Muscle of arm (tissue), 12 donors: ENCODE results near the gene TBL1X. TPM values are rescaled to one million over a fixed set of nuclear protein-coding genes. Genes with fewer than 3 reads are reported as not detected.
"Not testable (repeated sequence)": the region's sequence is repeated elsewhere in the genome, so short reads cannot be mapped to it uniquely, and the experiment has no call there.

Experiments used
- DNase-seq: peaks from one replicate; pipeline ENCODE4 v3.0.0-alpha.2; 2013
- polyA plus RNA-seq, 12 donors: library from polyadenylated mRNA; unstranded; fragments of 120-200 nt; gene quantifications; one replicate each; pipeline ENCODE4 v1.2.1, GENCODE V29; 2013; ENCODE audit not compliant: insufficient read length in 12 of 12

Gene TBL1X
- polyA plus RNA-seq, 12 donors: 7.8 to 21.0 (median 12.3) TPM; not detected in 1

DNA sequence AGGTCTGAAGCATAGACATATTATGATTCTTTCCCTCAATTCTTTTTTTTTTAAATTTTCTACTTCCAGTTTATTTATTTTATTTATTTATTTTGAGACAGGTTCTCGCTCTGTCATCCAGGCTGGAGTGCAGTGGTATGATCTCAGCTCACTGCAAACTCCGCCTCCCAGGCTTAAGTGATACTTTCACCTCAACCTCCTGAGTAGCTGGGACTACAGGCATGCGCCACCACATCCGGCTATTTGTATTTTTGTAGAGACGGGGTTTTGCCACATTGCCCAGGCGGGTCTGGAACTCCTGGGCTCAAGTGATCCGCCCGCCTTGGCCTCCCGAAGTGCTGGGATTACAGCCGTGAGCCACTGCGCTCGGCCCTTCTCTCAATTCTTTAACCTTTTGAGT, 6.8 kb upstream of the TBL1X start:
- not testable (repeated sequence) for DNase-seq

DNA sequence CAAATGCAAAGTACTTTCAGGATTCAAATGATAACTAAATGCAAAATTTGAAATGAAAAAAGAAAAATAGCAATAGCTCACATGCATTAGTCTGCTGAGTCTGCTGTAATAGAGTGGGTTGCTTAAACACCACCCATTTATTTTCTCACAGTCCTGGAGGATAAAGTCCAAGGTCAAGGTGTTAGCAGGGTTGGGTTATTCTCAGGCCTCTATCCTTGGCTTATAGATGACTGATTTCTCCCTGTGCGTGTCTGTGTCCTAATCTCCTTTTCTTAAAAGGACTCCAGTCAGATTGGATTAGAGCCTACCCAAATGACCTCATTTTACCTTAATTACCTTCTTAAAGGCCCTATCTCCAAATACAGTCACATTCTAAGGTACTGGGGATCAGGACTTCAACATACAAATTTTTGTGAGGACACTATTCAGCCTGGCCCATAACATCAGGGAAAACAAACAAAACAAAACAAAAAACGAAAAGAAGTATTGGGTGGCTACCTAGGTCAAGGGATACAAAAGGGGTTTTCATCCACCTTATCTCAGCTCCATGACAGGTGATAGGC, 6.3 kb upstream of the TBL1X start:
- no peak for DNase-seq

DNA sequence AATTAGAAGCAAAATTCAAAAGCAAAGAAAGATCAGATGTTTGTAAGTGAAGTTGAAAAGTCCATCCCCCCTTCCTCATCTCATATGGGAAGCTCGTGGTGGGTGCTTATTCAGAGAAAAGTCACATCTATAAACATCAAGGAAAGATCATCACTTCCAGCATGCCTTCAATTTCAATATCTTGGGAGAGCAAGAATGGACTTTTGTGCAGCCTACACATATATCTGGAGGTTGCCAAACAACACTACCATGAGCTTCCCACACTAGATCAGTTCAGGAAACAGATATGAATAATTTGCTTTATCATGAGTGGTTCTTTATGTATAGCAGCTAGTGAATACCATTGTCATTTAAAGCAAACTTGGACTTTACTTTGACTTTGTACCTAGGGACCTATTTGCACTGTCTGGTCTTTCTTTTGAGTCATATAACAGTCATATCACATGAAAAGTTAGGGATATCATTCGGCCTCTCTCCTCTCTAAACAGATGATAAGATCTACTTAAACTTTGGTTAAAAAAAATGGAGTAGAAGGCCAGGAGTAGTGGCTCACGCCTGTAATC, 5.6 kb upstream of the TBL1X start:
- no peak for DNase-seq

DNA sequence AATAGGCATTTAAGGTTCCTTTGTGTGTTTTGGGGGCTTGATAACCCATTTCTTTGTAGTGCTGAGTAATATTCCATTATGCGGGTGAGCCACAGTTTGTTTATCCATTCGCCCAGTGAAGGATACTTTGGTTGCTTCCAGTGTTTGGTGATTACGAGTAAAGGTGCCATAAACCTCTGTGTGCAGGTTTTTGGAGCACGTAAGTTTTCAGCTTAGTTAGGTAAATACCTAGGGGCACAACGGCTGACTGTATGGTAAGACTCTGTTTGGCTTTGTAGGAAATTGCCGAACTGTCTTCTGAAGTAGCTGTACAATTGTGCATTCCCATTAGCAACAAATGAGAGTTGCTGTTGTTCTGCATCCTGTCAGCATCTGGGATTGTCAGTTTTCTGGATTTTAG, 3.8 kb upstream of the TBL1X start:
- DNase-seq: no peak

DNA sequence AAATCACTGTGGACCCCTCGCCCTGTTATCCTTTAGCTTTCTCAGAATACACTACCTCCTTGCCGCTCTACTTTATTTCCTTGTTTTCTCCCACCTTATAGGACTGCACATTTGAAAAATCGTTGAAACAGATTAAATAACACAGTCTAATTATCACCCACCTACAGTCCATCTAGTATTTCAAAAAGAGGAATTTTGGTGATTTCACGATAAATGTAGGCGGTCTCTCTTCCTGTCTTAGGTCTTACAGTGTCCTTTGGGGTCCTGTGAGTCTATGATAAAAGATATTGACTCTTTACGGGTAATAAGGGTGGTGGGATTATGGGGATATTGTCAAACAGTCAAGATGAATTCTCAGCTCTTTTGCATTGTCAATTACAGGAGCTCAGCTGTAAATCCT, 2.4 kb upstream of the TBL1X start:
- no peak for DNase-seq

DNA sequence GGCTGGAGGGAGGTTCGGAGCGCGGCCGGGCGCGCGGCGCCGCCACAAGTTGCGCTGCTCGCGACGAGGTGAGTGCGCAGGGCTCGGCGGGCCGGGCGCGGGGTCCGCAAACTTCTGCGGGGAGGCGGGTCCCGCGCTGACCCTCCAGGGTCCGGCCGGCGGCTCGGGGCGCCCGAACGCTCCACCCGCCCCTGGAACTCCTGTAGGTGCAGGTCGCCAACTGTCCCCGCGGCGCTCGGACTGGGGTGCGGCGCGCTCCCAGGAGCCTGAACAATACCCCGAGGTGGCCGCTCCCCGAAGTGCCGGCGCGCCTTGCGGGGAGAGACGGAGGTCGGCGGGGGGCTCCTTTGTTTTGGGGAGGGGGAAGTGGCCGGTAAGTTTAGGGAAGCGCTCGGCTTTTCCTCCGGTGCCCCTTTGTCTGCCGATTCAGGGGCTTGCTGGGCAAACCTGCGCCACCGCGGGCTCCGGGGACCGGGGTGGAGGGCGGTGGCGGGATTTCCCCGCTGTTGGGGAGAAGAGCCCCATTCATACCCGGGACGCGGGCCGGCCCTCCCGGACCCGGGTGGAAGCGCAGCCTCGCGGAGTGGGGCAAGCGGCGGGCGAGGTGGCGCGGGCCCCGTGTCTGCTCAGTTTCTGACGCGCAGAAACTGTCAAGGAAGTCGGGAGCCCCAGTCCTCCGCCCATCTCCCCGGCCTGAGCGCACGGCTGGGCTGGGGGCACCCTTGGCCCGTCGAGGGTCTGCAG, 694 bp downstream of the TBL1X start:
- peak; percentile 8 for DNase-seq

DNA sequence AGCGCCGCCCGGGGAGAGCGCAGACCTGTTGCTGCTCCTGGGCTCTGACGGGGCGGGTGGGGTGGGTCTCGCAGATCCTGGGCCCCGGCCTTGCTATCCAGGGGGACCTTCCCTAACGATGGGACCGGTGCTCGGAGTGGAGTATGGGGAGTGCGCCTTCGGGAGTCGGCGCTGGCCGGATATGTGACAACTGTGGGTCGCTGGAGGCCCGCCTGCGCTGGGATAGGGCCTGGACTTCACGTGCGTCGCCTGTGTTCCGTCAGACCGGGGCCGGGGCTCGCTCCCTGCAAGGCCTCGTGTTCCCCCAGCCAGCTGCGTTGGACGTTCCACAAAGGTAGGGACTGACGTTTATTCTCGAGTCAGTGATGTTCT, 1.3 kb downstream of the TBL1X start:
- DNase-seq: peak; percentile 36

DNA sequence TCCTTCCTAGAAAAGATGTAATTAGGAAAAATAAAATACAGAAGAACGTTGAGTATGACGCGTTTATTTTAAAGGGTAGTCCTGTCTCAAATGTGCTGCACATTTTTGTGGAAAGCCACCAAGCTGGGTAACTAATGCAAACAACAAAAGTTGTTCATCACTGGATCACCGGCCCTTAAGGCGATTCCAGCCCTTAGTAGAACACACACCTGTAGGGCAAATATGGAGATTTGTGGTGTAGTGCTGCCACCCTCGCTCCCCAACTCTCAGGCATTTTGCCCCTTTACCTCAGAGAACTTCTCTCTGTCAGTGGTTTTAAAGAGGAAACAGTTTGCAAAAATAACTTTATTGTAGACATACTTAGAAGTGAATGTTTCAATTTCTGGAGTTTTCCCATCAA, 1.9 kb downstream of the TBL1X start:
- DNase-seq: no peak

DNA sequence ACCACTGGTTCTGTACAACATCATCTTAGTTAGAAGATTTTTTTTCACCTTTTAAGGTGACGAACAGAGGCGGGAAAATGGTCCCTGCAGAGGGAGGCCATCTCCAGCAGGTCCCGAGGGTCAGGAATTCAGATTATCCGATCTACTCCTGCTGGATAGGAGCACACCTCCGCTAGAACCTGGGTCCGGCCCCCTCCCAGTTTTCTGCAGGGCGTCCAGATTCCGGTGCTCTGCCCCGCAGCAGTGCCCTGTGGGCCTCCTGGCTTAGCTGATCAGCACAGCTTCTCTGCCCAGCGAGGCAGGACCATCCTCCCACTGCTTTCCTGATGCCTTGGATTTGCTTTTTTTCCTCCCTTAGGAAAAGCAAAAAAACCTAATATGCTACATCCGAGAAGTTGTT, 2.3 kb downstream of the TBL1X start:
- DNase-seq: no peak

DNA sequence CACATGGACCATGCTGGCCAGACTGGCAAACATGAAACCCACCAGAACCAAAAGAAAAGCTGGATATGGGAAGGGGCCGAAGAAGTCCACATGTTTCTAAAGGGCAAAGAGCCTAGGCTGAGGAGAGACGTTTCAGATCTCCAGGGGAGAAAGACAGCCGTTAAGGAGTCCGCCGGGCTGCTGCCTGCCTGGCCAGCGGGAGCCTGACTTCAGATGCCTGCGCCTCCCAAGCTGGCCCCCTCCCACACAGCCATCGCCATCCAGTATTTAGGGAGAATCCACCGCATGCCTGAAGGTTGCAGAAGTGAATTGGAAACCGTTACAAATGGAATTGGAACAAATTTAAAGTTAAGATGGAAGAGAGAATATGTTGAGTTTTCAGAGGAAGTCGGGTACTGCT, 2.9 kb downstream of the TBL1X start:
- DNase-seq: no peak

DNA sequence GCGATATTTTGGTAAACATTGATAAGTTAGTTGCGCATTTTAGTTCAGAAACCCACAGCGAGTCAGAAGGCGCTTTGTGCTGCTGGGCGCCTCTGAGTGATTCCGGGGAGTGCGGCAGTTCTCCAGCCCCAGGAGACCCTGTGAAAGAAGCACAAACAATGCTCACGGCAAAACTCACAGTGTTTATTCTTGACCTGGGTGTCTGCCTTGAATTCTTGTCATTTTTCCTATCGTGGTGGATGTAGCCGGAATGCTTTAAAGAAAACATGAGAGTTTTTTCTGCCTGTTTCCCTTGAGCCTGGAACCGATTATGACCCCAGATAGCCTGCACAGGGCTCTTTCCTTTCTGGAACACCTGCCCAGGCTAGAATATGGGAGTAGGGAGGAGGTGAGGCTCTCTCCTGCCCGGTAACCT, 6.7 kb downstream of the TBL1X start:
- DNase-seq: no peak

DNA sequence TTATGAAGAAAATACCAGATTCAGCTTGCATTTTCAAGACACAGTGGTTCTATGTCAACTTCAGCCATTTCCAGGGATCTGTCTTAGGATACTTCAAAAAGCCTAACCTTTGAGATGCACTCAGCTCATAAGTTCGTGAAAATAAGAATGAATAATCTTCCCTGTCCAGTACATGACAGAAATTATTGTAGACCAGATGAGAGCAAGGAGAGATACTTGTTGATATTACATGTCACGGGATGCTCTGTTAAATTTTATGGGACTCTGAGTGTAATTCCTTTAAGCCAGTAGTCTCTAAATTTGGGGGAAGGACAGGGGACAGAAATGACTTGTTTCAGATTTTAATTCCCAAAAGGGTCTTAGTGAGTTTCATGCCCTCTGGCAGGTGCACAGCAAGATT, 8.8 kb downstream of the TBL1X start:
- DNase-seq: no peak

DNA sequence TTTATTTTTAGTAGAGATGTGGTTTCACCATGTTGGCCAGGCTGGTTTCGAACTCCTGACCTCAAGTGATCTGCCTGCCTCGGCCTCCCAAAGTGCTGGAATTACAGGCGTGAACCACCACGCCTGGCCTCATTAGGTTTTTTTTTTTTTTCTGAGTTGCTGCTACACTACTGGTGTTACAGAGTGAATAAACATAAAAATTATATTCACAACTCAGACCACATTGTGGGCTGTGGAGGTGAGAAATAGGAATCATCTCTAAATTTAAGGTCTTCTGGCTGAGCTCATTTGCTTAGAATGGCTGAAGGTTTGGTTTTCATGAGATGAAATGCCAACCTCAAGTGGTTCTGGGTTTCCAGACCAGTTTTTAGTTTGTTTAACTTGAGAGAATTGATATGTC, 10.6 kb downstream of the TBL1X start:
- DNase-seq: not testable (repeated sequence)

DNA sequence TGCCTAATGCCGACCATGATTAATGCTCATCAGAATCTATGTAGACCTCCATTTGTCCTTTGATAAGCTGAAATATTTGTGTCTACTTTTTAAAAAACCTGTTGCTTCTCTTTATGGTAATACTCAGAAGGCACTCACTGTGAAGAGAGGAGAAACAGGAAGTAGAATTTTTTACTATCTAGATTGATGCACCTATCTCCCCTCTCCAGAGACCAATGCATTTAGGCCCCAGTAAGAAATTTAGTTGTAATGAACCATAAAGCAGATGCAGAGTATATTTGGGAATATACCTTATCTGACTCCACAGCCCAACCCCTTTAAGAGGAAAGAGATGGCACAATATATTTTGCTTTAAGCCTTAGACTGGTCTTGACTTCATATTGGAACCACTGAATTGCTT, 11.1 kb downstream of the TBL1X start:
- no peak for DNase-seq

DNA sequence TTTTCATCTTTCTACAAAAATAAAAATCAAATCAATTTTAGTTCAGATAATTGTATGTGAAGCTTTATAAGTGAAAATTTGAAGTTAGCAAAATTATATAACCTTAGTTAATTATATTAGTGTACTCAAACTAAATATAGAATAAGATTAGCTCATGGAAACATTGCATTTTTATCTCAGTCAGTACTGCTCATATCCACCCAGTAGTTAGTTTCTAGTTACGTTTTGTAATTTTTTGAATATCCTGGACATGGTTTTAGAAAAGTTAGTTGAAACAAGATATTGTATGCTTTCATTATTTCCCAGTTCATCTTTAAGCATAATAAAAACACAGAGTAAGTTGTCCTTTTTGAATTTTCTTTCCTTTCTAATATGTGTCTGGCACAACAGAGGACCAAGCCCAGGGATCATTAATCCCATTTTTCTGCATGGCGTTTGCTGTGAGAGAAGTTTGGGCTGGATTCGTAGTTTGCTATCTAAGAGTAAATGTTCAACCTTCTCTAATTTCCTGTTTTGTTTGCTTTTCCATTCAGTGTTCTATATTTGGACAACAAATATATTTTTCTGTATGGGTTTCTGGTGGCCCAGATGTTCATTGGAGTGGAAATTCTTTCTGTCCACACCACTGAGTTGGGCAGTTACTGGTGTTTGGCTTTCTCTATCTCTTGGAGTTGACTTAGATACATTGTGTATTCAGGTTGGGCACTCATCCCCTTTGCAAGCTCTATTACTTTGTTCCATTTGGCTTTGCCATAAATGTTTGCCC, 12.1 kb downstream of the TBL1X start:
- no peak for DNase-seq

DNA sequence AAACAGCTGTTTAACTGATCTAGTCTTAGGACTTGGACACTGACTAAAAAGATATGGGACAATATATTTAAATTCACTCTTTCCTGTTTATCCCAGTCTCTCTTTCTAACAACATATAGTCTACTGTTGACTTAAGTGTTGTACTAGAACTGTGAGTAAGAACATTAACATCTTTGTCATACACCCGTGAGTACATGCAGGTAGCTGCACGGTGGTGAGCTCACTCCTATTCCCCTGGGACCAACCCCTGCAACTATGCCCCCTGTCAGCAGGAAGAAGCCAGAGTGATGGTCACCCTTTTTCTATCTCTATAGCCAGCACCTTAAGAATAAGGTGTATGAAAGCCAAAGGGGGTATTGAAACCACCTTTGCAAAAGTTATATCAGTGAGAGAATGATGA, 17.6 kb downstream of the TBL1X start:
- DNase-seq: no peak

DNA sequence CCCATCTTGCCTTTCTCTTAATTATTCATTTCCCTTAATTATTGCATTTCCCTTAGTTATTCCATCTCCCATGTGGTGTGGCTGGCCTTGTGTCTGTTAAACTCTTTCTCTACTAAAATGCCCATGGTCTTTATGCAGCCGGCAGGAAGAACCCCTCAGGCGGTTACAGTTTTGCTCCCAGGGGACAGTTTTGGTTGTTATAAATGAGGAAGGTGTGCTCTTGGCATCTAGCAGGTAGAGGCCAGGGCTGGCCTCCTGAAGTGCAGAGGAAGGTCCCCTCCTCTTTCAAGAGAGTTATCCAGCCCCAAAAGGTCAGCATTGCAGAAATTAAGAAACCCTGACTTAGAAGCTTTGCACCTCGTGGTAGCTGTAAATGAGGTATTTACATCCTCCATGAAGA, 18.0 kb downstream of the TBL1X start:
- no peak for DNase-seq

DNA sequence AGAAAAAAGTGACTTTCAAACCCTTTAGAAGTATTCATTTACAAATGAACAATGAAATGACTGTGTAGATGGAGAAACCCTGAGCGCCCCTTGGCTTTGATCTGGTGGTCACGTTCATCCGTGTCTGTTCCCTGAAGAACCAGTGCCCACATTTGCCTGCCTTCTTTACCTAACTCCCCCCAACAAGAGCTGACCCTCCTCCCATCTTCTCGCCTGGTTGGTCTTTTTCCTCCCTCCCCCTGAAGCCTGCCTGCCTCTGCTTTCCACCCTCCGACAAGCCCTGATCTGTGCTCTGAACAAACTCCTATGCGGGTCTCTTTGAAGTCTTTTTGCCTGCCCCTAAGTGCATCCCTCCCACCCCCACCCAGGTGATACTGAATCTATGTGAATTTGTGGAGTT, 18.5 kb downstream of the TBL1X start:
- no peak for DNase-seq

DNA sequence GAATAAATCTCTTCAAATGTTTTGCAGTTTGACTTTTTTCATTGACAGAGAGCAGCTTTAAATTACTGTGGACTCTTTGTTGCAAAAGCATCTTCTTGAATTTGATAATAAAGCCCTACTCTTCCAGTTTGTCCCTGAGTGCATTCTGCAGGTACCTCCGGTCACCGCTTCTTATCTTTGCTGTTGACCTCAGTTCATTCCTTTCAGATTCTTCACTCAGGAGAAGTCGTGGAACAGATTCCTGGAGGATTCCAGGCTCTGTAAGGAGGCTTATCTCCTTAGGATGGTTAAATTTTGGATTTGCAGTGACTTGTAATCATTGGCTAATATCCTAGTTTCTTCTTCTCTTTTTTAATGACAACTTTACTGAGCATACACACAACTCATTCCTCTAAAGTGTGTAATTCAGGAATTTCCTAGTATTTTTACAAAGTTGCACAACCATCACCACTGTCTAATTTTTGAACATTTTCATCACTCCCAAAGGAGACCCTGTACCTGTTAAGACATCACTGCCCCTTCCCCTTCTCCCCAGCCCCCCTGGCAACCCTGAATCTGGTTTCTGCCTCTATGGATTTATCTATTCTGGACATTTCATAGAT, 22.0 kb downstream of the TBL1X start:
- no peak for DNase-seq

DNA sequence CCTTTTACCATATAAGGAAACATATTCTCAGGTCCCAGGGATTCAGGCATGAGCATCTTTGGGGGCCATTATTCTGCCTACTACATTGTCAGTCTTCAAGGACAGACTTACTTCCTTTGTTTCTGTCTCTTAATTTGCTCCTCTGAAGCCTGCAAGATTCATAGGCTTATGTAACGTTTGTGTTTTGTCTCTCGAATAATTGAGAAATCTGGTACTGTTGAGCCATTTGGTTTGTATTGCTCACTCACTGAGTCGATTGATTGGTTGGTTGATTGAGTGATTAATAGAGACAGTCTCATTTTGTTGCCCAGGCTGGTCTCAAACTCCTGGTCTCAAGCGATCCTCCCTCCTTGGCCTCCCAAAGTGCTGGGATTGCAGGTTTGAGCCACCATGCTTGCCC, 23.7 kb downstream of the TBL1X start:
- DNase-seq: no peak

DNA sequence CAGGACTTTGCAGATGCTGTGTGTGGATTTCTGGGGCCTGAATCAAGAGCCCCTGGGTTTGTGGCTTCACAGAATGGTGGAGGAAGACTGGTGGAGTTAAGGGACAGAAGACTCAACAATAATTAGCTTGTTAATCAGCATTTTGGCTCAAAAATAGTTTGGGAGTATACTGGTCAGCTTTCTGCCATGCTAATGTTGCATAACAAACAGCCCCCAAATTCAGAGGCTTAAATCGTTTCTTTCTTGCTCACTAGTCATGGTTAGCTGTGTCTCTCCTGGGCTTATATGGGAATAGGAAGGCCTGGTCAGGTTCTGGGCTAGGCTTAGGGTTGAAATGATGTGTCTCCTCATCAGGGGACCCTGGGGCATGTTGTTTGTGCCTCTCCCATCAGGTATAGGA, 24.4 kb downstream of the TBL1X start:
- DNase-seq: no peak

DNA sequence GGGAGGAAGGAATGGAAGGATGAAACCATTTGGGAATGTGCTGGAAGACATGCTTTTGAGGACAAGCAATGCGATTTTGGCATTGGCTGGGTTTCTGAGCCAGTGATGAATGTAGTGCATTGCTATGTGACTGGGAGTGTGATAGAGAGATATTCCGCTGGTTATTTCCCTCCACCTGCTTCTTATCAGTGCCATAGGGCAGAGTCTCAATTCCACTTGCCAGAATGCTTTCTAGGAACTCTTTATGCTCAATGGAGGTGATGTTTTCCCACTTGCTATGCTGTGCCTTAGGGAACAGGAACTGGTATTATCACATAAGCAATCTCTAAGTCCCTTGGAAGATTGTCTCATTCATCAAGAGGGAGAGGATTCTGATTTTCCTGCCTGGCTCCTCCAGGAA, 28.0 kb downstream of the TBL1X start:
- no peak for DNase-seq

DNA sequence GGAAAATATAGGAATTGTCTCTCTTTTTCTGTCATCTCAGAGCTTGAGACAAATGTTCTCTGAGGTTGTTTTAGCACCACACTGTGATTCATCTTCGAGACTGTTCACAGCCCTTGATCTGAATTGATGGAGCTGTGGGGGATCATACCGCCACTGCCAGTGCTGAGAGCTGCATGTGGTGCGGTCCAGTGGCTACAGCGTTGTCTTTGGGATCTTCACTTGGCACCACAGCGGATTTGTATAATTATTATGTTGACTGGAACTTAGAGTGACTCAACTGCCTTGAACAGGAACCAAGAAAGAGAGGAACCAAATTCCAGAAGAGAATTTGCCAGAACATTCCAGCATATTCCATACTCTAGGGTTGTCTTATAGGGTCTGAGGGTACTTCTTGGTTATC, 29.1 kb downstream of the TBL1X start:
- no peak for DNase-seq
